ENCODE results near the gene HHIP. TPM values are rescaled to one million over a fixed set of nuclear protein-coding genes. Genes with fewer than 3 reads are reported as not detected.

Gene HHIP
- polyA plus RNA-seq, 3 donors: 1.4 to 4.0 (median 3.4) TPM

- no peak for DNase-seq (ENCODE audit: extremely low read depth in 1 of 11, low read depth in 9 of 11, low spot score in 4 of 11)
Observed at GRCh38 chr4:144650311-144651005, 4.5 kb downstream of the HHIP start.

- DNase-seq (ENCODE audit: extremely low read depth in 1 of 11, low read depth in 9 of 11, low spot score in 4 of 11): no peak
Observed at GRCh38 chr4:144653781-144654545, 8.0 kb downstream of the HHIP start.

GRCh38 chr4:144655491-144655890 is 9.5 kb downstream of the HHIP start:
- no peak for DNase-seq (ENCODE audit: extremely low read depth in 1 of 11, low read depth in 9 of 11, low spot score in 4 of 11)

GRCh38 chr4:144656850-144657249 is 10.9 kb downstream of the HHIP start:
- DNase-seq (ENCODE audit: extremely low read depth in 1 of 11, low read depth in 9 of 11, low spot score in 4 of 11): no peak

GRCh38 chr4:144658015-144658567 is 12.1 kb downstream of the HHIP start:
- no peak for DNase-seq (ENCODE audit: extremely low read depth in 1 of 11, low read depth in 9 of 11, low spot score in 4 of 11)

GRCh38 chr4:144658903-144659302 is 12.9 kb downstream of the HHIP start:
- no peak for DNase-seq (ENCODE audit: extremely low read depth in 1 of 11, low read depth in 9 of 11, low spot score in 4 of 11)

- no peak for DNase-seq (ENCODE audit: extremely low read depth in 1 of 11, low read depth in 9 of 11, low spot score in 4 of 11)
Observed at GRCh38 chr4:144659447-144659846, 13.5 kb downstream of the HHIP start.

- DNase-seq (ENCODE audit: extremely low read depth in 1 of 11, low read depth in 9 of 11, low spot score in 4 of 11): no peak
Observed at GRCh38 chr4:144663834-144664475, 18.0 kb downstream of the HHIP start.

- DNase-seq (ENCODE audit: extremely low read depth in 1 of 11, low read depth in 9 of 11, low spot score in 4 of 11): no peak
Observed at GRCh38 chr4:144666539-144667175, 20.7 kb downstream of the HHIP start.

GRCh38 chr4:144667500-144667899 is 21.5 kb downstream of the HHIP start:
- DNase-seq (ENCODE audit: extremely low read depth in 1 of 11, low read depth in 9 of 11, low spot score in 4 of 11): no peak

GRCh38 chr4:144670776-144671175 is 24.8 kb downstream of the HHIP start:
- DNase-seq (ENCODE audit: extremely low read depth in 1 of 11, low read depth in 9 of 11, low spot score in 4 of 11): no peak

GRCh38 chr4:144674711-144675110 is 28.8 kb downstream of the HHIP start:
- DNase-seq (ENCODE audit: extremely low read depth in 1 of 11, low read depth in 9 of 11, low spot score in 4 of 11): no peak

GRCh38 chr4:144681806-144682205 is 35.9 kb downstream of the HHIP start:
- DNase-seq (ENCODE audit: extremely low read depth in 1 of 11, low read depth in 9 of 11, low spot score in 4 of 11): no peak

- no peak for DNase-seq (ENCODE audit: extremely low read depth in 1 of 11, low read depth in 9 of 11, low spot score in 4 of 11)
Observed at GRCh38 chr4:144683516-144683915, 37.6 kb downstream of the HHIP start.

GRCh38 chr4:144685911-144686310 is 40.0 kb downstream of the HHIP start:
- no peak for DNase-seq (ENCODE audit: extremely low read depth in 1 of 11, low read depth in 9 of 11, low spot score in 4 of 11)

- no peak for DNase-seq (ENCODE audit: extremely low read depth in 1 of 11, low read depth in 9 of 11, low spot score in 4 of 11)
Observed at GRCh38 chr4:144686921-144687320, 41.0 kb downstream of the HHIP start.

GRCh38 chr4:144687466-144687865 is 41.5 kb downstream of the HHIP start:
- no peak for DNase-seq (ENCODE audit: extremely low read depth in 1 of 11, low read depth in 9 of 11, low spot score in 4 of 11)

- DNase-seq (ENCODE audit: extremely low read depth in 1 of 11, low read depth in 9 of 11, low spot score in 4 of 11): no peak
Observed at GRCh38 chr4:144688035-144688569, 42.1 kb downstream of the HHIP start.

GRCh38 chr4:144689125-144689524 is 43.2 kb downstream of the HHIP start:
- no peak for DNase-seq (ENCODE audit: extremely low read depth in 1 of 11, low read depth in 9 of 11, low spot score in 4 of 11)
